CD4-positive, alpha-beta T cell (primary cell): Measurements from ENCODE around the gene SERPINF2. TPM values are rescaled to one million over a fixed set of nuclear protein-coding genes. Genes with fewer than 3 reads are reported as not detected.
A peak's percentile ranks its signal among the peaks of the same experiment; 100 is the strongest.

Experiments
- ATAC-seq: fragments of 200-7000 bp; cut with Tn5 transposase; one replicate; pipeline ENCODE4 v1.10.0; 2022; ENCODE audit warnings: mild to moderate bottlenecking; ENCODE audit not compliant: poor library complexity
- CTCF ChIA-PET: fragments of 350-600 bp; sonication (Branson Sonifier 250); formaldehyde crosslinking; loops from one replicate; lab custom pipeline; 2021; ENCODE audit warnings: antibody characterized with exemption, inconsistent platforms; lab: Charles Lee
- POLR2A ChIA-PET: fragments of 350-600 bp; sonication (Branson Sonifier 250); formaldehyde crosslinking; loops from one replicate; lab custom pipeline; 2021; ENCODE audit warnings: antibody characterized with exemption, inconsistent platforms; lab: Charles Lee
- DNase-seq, 14 experiments: peaks; one replicate each; pipeline ENCODE4 v3.0.0-alpha.2; 2013 to 2020; ENCODE audit warnings: mixed read lengths in 2 of 14
- H3K27ac ChIP-seq, 2 donors: one replicate each; pipeline versions ENCODE4 v1.5.1 to v1.7.0; 2013; ENCODE audit warnings: low read length in 2 of 2, low read depth in 1 of 2, mild to moderate bottlenecking in 1 of 2
- H3K27me3 ChIP-seq, 2 experiments: 1 replicate in 1 of 2; 2 replicates in 1 of 2; pipeline versions ENCODE4 v1.6.1 to v1.7.0; 2013; ENCODE audit warnings: low read length in 2 of 2, control low read depth in 1 of 2, mild to moderate bottlenecking in 1 of 2, moderate library complexity in 1 of 2; ENCODE audit not compliant: insufficient read depth in 2 of 2, control insufficient read depth in 1 of 2
- H3K36me3 ChIP-seq: one replicate; pipeline ENCODE4 v1.6.1; 2013; ENCODE audit warnings: low read length, control low read depth; ENCODE audit not compliant: insufficient read depth
- H3K4me1 ChIP-seq: one replicate; pipeline ENCODE4 v1.6.1; 2013; ENCODE audit warnings: low read length, control low read depth; ENCODE audit not compliant: insufficient read depth
- H3K4me3 ChIP-seq: one replicate; pipeline ENCODE4 v1.5.1; 2013; ENCODE audit warnings: mild to moderate bottlenecking, low read length, moderate library complexity
- H3K9me3 ChIP-seq, 2 experiments: 1 replicate in 1 of 2; 2 replicates in 1 of 2; pipeline versions ENCODE4 v1.6.1 to v1.7.0; 2013; ENCODE audit warnings: low read length in 2 of 2, mild to moderate bottlenecking in 2 of 2, control low read depth in 1 of 2, moderate library complexity in 1 of 2; ENCODE audit not compliant: control insufficient read depth in 1 of 2, insufficient read depth in 1 of 2
- H3K27ac Mint-ChIP-seq: one replicate; pipeline ENCODE4 v1.8.0; 2020; ENCODE audit warnings: mixed read lengths
- H3K27me3 Mint-ChIP-seq: one replicate; pipeline ENCODE4 v1.8.0; 2021; ENCODE audit warnings: mixed read lengths
- H3K36me3 Mint-ChIP-seq: one replicate; pipeline ENCODE4 v1.8.0; 2021; ENCODE audit warnings: low read depth, mixed read lengths
- H3K4me1 Mint-ChIP-seq: one replicate; pipeline ENCODE4 v1.8.0; 2021; ENCODE audit warnings: low read depth, mixed read lengths
- H3K4me3 Mint-ChIP-seq: one replicate; pipeline ENCODE4 v1.8.0; 2020; ENCODE audit warnings: mild to moderate bottlenecking, mixed read lengths
- H3K9me3 Mint-ChIP-seq: one replicate; pipeline ENCODE4 v1.8.0; 2020; ENCODE audit warnings: mixed read lengths
- CTCF ChIP-seq: fragments of 200-600 bp; IDR thresholded peaks from one replicate; pipeline ENCODE4 v1.8.0; 2022; ENCODE audit warnings: antibody characterized with exemption, mild to moderate bottlenecking
- intact Hi-C, 2 experiments: fragments of 100-400 bp; cut with DNase I in 1 of 2; cut with micrococcal nuclease in 1 of 2; formaldehyde crosslinking; loops; one replicate each; pipeline versions ENCODE4 v1.15.1 to v1.9.0; 2023 to 2025; cut with DNase I, micrococcal nuclease
- total RNA-seq, 174 experiments: library from RNA in 2 of 174; stranded (reverse) in 2 of 174; gene quantifications; one replicate each; pipeline ENCODE4 v1.2.3 and lab custom pipeline; 2021 to 2026

Gene SERPINF2
- total RNA-seq, 2 experiments from 2014 or later: 0.49 to 0.59 TPM

- H3K9me3 Mint-ChIP-seq: no peaks in the 10 kb centered on the region
- no peak overlapping the region for H3K4me3 ChIP-seq
- no peaks in the 10 kb centered on the region for H3K36me3 Mint-ChIP-seq
- DNase-seq (peak in 1 of 14 experiments; percentile 11), ATAC-seq (no peak)
- intact Hi-C loops: no loop called here
- H3K27me3 ChIP-seq: no peaks in the 10 kb centered on the region
- no peaks in the 10 kb centered on the region for H3K27me3 Mint-ChIP-seq
- peaks cover 8% of the 10 kb centered on the region for H3K4me1 Mint-ChIP-seq
- peaks cover 9% of the 10 kb centered on the region for H3K4me1 ChIP-seq
- no peaks in the 10 kb centered on the region for H3K36me3 ChIP-seq
- no peak overlapping the region for H3K27ac Mint-ChIP-seq
- no peak overlapping the region for H3K4me3 Mint-ChIP-seq
- ChIA-PET POLR2A (interaction anchor here (0.8 kb wide), 1 partner anchor 10 kb away, joined by 4 read pairs; no protein-coding TSS in a partner anchor), CTCF (no interaction called here)
- no peaks in the 10 kb centered on the region for H3K9me3 ChIP-seq
- no peak overlapping the region for H3K27ac ChIP-seq
- no peak for TF ChIP-seq CTCF
Measured at GRCh38 chr17:1753767-1754429, 11.2 kb downstream of the SERPINF2 start.

GRCh38 chr17:1754430-1755112 is 11.9 kb downstream of the SERPINF2 start:
- ATAC-seq: no peak
- Mint-ChIP-seq H3K4me1 (peaks cover 8% of the 10 kb centered on the region), H3K36me3 (no peaks in the 10 kb centered on the region), H3K27ac (no peak overlapping the region), H3K9me3 (no peaks in the 10 kb centered on the region), H3K4me3 (no peak overlapping the region), H3K27me3 (no peaks in the 10 kb centered on the region)
- DNase-seq: no peak
- no peak overlapping the region for H3K27ac ChIP-seq
- H3K4me3 ChIP-seq: no peak overlapping the region
- intact Hi-C loops: no loop called here
- ChIA-PET CTCF (no interaction called here), POLR2A (interaction anchor here (0.8 kb wide), 1 partner anchor 10 kb away, joined by 4 read pairs; no protein-coding TSS in a partner anchor)
- H3K27me3 ChIP-seq: no peaks in the 10 kb centered on the region
- TF ChIP-seq CTCF: no peak
- no peaks in the 10 kb centered on the region for H3K36me3 ChIP-seq
- H3K4me1 ChIP-seq: peaks cover 9% of the 10 kb centered on the region
- no peaks in the 10 kb centered on the region for H3K9me3 ChIP-seq

- POLR2A ChIA-PET: no interaction called here
- no peak for ATAC-seq
Measured at GRCh38 chr17:1755252-1755826, 12.7 kb downstream of the SERPINF2 start.

More at GRCh38 chr17:1755252-1755826, 12.7 kb downstream of the SERPINF2 start:
- no peak for DNase-seq
- no peaks in the 10 kb centered on the region for H3K36me3 ChIP-seq
- no peak for TF ChIP-seq CTCF
- no peaks in the 10 kb centered on the region for H3K27me3 ChIP-seq
- H3K27ac ChIP-seq: no peak overlapping the region
- H3K36me3 Mint-ChIP-seq: no peaks in the 10 kb centered on the region
- H3K27ac Mint-ChIP-seq: no peak overlapping the region
- intact Hi-C loops: no loop called here
- H3K27me3 Mint-ChIP-seq: no peaks in the 10 kb centered on the region
- H3K9me3 Mint-ChIP-seq: no peaks in the 10 kb centered on the region
- H3K4me3 ChIP-seq: no peak overlapping the region
- no peaks in the 10 kb centered on the region for H3K9me3 ChIP-seq
- CTCF ChIA-PET: no interaction called here
- peaks cover 9% of the 10 kb centered on the region for H3K4me1 ChIP-seq
- no peak overlapping the region for H3K4me3 Mint-ChIP-seq
- peaks cover 8% of the 10 kb centered on the region for H3K4me1 Mint-ChIP-seq
